WI38 (cell line): Measurements from ENCODE around the gene SRSF10.

Experiments
- H3K4me3 ChIP-seq: 2 replicates; pipeline ENCODE4 v1.5.1; 2011; ENCODE audit warnings: low read depth, mild to moderate bottlenecking, control low read depth, low read length
- TF ChIP-seq, protein P1 (sequence below): IDR thresholded peaks from 2 replicates; pipeline ENCODE4 v1.5.1; 2012; ENCODE audit warnings: low read depth, mild to moderate bottlenecking, control low read depth, low read length

Gene SRSF10

DNA sequence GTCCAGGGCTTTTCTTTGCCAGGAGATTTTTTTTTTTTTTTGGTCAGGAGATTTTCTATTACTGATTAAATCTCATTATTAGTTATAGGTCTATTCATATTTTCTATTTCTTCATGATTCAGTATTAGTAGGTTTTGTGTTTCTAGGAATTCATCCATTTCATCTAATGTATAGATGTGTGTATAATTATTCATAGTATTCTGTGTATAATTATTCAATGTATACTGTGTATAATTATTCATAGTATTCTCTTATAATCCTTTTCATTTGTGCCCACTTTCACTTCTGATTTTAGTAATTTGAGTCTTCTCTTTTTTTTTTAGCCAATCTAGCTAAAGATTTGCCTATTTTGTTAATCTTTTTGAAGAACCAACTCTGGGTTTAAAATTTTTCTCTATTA lies 32.8 kb downstream of the SRSF10 start:
- H3K4me3 ChIP-seq = no peak overlapping the region
- TF ChIP-seq, protein P1, sequence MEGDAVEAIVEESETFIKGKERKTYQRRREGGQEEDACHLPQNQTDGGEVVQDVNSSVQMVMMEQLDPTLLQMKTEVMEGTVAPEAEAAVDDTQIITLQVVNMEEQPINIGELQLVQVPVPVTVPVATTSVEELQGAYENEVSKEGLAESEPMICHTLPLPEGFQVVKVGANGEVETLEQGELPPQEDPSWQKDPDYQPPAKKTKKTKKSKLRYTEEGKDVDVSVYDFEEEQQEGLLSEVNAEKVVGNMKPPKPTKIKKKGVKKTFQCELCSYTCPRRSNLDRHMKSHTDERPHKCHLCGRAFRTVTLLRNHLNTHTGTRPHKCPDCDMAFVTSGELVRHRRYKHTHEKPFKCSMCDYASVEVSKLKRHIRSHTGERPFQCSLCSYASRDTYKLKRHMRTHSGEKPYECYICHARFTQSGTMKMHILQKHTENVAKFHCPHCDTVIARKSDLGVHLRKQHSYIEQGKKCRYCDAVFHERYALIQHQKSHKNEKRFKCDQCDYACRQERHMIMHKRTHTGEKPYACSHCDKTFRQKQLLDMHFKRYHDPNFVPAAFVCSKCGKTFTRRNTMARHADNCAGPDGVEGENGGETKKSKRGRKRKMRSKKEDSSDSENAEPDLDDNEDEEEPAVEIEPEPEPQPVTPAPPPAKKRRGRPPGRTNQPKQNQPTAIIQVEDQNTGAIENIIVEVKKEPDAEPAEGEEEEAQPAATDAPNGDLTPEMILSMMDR = no peak

DNA sequence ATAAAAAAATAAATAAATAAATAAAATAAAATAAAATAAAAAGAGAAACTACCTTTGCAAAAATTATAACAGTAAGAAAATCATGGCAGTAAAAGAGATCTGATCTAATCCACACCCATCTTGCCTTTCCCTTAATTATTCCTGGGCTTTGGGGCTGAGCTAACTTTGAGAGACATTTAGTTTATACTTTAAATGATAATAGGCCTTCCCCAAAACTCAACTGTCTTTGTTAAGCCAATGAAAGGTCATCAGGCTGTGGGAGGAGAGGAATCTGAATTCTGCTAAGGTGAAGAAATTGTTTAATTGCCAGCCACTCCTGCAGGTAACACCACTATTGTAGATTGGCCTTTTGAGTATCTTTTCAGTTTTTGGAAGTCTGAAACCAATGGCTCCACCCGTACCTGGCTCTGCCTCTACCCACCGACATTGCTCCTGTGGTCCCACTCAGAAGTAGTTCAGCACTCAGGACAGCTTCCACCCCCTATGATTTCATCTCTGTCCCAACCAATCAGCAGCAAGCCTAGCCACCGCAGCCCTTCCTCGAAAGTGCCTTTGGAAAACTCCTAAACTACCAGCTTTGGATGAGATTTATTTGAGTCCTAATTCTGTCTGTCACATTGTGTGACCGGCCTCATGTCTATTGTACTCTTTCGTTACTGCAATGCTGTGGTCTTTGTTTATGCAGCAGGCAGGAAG lies 43.5 kb downstream of the SRSF10 start:
- TF ChIP-seq, protein P1 = no peak
- H3K4me3 ChIP-seq = no peak overlapping the region

DNA sequence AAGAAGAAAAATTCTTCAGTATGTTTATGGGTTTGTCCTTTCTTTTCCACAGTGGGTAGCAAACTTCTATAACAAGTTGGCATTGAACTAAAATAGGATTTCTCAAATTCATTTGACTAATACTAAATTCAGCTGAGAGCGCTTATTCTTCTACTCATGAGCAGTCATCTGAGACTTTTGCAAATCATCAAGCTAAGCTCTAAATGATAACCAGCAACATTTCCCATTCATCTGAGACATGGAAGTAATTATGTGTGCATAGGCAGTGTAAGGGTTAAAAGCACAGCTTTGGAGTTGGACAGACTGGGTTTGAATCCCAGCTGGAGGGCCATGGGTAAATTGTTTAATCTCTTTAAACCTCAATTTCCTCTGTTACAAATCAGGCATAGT lies 48.6 kb downstream of the SRSF10 start:
- TF ChIP-seq, protein P1 = no peak
- no peak overlapping the region for H3K4me3 ChIP-seq

DNA sequence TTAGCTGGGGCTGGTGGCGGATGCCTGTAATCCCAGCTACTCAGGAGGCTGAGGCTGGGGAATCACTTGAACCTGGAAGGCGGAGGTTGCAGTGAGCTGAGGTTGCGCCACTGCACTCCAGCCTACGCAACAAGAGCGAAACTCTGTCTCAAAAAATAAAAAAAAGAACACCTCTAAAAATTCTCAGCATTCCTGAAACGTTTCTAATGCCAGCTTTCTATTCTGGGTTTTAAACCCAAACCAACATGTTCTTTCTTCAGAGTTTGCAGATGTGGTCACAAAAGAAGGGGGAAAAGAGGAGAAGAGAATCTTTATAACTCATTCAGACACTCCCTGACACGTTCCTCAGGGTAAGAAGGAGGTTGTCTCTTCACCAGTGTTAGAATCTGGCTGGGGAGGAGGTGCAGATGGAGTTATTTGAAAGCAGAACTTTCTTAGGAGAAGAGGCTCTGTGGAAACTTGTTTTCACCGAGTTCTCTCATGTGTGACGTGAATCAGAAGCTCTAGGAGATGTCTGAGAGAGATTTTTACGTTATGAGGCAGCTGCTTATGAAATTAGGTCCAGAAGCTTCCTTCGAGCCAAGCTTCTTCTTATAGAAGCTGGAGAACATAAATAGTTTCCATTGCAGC lies 49.2 kb downstream of the SRSF10 start:
- H3K4me3 ChIP-seq = peak overlapping the region; percentile 23
- TF ChIP-seq, protein P1 = no peak

DNA sequence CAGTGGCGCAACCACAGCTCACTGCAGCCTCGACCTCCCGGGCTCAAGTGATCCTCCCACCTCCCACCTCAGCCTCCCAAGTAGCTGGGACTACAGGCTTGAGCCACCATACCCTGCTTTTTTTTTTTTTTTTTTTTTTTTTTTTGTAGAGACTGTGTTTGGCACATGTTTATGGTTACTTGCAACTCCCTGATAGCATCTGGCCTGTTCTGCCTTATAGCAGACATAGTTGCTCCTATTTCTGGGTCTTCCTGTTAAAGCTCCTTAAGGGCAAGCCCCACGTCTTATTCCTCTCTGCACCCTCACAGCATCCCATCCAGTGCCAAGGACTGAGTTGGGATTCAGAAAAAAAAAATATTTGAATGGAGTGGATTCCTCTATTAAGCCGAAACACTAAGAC lies 49.9 kb downstream of the SRSF10 start:
- TF ChIP-seq, protein P1 = no peak
- H3K4me3 ChIP-seq = no peak overlapping the region

DNA sequence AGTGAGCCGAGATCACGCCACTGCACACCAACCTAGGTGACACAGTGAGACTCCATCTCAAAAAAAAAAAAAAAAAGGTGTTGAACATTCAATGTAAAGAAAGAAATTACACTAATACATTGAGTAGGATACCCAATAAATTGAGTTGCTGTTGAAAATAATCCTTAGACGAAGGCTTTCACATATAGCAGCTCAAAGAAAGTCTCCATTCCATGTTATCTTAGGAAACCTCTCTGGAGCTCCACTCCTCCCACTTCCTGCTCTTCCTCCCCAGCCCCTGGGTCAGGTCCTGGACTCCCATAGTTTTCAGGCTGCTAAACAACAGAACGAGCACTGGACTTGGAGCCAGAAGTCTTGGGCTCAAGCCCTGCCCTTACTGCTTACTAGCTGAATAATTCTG lies 51.3 kb downstream of the SRSF10 start:
- TF ChIP-seq, protein P1 = no peak
- no peak overlapping the region for H3K4me3 ChIP-seq

DNA sequence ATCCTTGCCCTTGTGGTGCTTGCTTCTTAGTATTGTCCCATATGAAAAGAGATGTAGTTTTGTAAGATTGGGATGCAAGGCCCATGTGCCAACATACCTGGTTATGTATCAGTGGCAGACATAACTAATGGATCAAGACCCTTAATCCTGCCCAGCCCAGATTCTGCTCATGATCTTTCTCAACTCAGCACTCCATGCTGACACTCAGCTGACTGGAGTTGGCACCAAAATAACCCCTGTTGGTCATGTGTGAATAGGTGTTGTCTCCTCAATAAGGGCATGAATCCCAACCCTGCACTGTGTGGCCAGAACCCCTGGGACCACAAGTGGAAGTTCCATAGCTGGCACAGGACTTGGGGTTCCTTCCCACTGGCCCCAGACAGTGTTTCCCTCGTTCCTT lies 53.0 kb downstream of the SRSF10 start:
- TF ChIP-seq, protein P1 = no peak
- no peak overlapping the region for H3K4me3 ChIP-seq
